Stimulated activated CD4-positive, alpha-beta T cell treated with anti-CD3 and anti-CD28 coated beads, Interleukin-4, amount 100 ng/mL, for 4 hours (primary cell): ENCODE results near the gene CORO7.

Experiments
- DNase-seq, 2 experiments: peaks; one replicate each; pipeline ENCODE4 v3.0.0-alpha.2; 2020

CORO7 gene

DNA sequence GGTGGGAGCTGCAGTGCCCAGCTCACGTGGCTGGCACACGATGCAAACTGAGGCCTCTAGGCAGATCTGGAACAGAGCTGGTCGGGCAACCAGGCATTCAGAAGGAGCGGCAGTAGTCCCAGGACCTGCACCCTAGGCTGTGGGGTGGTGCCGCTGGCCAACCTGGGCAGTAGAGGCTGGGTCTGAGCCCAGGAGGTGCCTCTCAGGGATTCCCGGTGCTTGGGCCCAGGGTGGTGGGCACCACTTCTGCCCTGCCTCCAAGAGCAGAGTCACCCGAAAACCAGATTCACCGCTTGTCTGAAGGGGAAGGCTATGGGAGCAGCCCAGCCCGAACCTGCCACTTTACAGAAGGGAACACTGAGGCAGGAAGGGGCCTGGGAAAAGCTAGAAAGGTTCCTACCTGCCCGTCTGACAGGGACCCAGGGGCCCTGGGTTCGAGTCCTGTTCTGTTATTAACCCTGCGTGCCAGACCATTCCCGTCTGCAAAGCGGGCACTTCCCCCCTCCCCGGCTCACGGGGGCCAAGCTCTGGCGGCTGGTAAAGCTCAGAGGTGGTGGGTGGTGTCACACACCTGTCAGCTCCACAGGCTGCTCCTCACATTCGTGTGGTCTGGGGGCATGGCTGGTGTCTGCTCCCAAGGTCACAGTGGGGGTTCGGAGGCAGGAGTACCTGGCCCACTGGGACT lies 83.6 kb downstream of the CORO7 start:
- DNase-seq = no peak

DNA sequence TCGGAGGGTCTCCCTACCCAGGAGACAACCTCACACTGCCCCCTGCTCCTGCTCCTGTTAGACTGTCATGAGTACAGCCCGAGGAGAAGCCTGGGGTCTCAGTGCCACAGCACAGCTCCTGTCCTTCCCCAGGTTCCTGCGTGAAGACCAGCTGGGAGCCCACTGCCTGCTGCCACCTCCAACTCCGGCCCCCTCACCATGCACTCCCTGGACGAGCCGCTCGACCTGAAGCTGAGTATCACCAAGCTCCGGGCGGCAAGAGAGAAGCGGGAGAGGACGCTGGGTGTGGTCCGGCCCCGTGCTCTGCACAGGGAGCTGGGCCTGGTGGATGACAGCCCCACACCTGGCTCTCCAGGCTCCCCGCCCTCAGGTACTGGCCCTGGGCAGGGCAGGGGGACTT lies 84.3 kb downstream of the CORO7 start:
- DNase-seq = no peak

DNA sequence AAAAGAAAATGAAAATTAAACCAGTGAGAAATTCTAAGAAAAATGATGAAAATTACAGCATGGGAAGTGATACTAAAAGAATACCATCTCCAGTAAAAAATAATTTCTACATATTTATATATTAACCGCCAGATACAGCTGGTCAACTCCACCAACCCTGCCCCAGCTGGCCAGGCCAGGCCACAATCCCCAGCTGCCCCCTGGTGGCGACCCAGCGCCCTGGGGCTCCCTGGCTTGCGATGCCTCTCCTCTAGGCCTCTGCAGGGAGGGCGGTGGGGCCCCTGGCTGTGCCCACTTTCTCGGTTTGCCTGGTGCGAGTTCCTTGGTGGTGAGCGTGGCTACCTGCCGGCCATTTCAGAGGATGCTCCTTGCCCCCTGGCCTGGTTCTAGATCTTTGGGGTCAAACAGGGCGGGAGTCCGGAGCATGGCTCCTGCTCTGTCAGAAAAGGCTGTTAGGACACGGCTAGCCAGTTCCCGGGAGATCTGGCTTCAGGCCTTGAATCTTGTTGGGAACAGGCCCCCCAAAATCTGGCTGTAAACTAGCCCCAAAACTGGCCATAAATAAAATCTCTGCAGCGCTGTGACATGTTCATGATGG lies 86.0 kb downstream of the CORO7 start:
- DNase-seq = peak; percentile 53 to 72

DNA sequence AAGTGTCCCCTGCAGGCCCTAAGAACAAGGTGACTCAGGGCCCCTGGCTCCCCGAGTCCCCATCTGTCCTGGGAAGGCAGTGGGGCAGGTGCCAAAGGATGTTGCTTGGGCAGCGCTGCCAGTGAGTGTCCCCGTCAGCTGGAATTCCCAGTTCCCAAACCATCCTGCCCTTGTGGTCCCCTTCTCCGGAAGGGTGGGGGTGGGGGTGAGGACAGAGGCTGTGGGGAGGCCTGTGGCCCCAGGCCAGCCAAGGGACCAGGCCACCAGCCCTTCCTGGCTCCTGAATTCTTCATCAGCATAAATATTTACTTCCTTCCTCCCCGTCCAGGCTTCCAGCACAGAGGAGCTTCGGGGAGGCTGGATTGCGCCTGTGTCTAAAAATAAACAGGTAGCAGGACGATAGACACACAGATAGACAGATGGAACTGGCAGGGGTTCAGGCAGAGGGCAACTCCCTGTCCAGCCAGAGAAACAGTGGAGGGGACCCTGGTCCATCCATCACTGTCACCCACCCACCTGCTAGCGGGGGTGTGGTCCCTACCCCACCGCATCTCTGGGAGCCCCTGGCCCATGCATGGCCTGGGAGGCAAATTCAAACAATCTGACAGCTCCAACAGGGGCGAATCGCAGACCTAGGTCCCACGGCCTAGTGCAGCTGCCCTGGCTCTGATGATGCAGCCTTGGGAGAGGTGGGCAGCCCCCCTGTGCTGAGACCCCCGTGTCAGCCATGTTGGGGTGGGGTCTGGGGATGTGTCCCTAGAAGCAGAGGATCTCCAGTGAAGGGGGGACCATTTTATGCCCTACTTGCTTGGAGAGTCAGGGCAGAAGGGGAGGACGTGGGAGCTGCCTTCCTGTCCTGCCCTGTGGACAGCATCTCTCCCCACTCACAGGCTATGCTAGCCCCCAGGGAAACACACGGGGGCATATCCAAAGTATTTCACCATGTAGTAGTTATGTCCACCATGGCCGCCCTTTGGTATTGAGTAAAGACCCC lies 87.3 kb downstream of the CORO7 start:
- no peak for DNase-seq

DNA sequence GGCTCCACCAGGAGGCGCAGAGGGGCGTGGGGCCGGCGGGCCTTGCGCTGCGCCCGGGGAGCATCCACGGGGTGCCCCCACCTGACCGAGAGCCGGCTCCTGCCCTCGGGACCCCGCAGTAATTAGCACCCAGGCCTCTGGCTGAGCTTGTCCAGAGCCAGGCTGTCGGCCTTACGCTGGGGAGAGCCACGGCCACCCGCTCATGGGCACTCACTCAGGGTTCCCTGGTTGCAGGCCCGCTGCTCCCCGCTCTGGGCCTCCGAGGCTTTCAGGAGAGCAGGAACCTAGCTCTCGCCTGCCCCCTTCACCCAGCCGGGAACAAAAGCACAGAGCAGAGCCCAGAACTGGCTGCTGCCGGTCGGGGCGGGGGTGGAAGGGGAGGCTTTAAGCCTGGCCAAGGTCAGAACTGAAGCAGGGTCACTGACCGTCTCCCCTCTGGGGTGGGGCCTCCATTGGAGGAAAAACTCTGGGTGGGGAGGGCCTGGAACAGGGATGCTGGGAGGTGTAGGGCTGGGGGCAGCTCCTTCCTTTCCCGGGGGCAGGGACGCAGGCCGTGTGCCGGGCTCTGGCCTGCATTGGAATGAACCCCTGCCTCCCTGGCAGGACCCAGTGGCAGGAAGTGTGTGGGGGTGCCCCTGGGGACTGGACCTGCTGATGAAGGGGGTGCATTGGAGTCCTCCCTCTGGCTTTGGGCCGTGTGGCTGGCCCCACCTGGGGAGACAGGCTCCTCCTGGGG lies 88.2 kb downstream of the CORO7 start:
- peak; percentile 50 to 53 for DNase-seq

DNA sequence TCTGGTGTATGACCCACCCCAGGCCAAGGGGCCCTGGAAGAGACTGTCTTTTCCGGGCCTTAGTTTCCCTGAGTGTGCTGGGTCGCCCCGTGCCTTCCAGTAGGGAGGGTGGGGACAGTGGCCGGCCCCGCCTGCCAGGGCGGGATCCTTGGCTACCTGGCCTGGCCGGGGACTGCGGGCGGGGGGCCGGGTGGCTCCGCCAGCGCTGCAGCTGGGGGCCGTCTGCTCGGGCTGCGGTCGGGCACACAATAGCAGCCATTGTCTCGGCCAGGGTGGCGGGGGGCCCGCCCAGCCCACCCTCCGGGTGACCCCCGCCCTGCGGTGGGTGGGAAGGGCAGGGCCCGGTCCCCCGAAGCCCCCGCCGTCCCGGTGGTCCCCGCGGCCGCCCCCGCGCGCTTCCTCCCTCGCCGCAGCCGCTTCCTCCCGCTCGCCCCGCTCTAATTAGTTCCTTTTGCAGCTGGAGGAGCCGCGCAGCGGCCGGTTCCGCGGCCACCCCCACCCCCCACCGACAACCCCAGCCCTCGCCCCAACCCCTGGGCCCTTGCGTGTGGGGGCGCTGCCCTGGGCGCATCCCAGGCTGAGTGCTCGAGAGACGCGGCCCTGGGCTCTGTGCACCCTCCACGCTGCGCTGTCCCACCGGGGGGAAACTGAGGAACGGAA lies 88.9 kb downstream of the CORO7 start:
- DNase-seq = no peak

DNA sequence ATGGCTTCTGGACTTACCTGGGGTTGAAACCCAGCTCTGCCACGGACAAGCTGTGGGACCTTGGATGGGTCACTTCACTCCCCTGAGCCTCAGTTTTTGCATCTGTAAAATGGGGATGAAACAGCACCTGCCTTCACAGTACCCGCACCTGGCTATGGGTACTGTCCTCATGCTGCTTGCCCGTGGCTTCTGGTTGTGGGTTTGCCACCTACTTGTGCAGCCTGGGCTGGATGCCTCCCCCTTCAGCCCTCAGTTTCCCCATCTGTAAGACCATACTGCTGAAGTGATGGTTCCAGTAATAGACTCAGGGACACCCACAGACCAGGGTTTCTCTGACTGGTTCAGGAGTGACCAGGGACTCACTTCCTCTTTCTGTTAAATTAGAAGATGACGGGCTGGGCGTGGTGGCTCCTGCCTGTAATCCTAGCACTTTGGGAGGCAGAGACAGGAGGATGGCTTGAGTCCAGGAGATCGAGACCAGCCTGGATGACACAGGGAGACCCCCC lies 91.1 kb downstream of the CORO7 start:
- DNase-seq = no peak

DNA sequence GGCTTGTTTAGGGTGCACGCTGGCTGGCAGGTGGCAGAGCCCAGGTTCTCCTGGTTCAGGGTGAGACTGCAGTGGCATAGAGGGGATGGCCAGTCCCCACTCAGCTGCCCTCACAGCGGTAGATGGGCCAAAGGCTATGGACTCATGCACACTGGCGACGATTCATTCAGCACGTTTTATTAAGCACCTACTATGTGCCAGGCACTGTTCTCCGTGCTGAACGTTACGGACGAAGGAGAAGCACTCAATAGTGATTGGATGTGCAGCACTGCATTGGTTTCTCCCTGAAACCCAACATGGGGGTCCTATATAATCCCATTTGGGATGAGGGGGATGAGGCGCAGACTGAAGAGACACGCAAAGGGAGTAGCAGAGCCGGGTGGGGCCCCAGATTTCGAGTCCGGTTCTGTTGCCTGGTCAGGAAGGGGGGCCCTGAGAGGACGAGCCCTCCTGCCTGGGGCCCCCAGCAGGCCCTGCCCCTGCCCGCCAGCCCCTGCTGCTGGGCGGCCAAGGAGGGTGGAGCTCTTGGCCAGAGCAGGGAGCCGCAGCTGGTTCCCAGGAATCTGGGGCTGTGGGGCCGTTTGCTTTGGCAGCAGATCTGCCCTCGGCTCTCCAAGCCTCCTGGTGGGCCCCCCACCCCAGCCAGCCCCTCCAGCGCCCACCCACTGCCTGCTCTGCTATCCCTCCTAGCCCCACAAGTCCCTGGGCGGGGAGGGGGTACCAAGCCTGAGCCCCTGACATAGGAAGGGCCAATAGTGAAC lies 91.7 kb downstream of the CORO7 start:
- DNase-seq = no peak

DNA sequence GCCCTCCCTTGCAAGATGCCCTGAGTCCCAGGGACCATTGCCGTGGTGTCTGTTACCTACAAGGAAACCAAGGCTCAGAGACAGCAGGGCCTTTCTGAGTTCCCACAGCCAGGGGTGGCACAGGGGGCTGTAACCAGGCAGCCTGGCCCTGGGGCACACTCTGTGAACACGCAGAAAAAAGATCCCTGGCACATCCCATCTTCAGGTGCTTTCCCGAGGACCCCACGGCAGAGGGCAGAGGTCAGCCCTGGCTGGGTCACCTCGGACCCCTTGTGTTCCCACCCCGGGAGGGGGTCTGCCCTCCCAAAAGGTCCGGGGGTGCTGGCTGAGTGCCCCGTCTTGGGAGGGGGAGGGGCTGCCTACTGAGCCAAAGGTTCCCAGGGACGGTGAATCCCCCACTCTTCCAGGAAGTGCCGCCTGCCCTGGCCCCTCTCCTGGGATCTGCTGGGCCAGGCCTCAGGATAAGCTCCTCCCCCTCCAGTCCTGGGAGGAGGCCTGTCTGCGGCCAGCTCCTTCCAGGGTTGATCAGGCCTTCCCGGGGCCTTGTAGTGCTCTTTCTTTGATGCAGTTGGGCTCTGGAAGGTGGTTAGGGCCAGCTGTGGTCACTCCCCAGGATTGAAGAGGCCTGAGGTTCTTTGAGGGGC lies 92.4 kb downstream of the CORO7 start:
- no peak for DNase-seq

DNA sequence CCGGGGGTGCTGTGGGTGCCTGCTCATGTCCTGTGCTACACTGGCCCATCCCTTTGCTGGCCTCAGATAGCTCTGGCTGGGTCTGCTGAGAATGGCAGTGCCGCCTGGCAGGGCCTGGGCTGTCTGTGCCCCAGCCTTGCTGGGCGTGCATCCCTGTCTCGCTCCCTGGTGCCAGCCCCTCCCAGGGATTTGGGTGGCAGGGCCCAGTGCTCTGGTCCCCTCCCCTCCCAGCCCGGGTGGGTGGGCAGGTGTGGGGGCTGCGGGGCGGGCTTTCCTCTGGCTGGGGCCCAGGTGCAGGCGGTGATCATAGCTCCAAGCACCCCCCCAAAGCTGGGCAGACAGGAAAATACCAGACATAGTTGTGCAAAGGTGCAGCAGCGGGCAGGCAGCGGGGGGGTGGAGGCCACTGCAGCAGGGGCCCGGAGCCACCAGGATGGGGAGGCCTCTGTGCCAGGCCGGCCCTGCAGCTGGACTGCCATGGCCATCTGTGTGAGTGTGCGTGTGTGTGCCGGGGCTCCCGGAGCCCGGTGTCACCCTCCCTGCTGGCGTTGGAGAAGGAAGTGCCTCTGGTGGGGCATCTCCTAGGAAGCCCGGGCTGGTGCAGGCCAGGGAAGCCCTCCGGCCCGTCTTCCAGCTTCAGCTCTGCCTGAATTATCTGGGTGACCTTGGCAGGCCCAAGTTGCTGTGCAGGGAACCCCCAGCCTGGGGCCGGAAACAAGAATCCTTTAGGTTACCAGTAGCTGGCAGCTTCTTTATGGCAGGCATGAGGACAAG lies 93.1 kb downstream of the CORO7 start:
- no peak for DNase-seq

DNA sequence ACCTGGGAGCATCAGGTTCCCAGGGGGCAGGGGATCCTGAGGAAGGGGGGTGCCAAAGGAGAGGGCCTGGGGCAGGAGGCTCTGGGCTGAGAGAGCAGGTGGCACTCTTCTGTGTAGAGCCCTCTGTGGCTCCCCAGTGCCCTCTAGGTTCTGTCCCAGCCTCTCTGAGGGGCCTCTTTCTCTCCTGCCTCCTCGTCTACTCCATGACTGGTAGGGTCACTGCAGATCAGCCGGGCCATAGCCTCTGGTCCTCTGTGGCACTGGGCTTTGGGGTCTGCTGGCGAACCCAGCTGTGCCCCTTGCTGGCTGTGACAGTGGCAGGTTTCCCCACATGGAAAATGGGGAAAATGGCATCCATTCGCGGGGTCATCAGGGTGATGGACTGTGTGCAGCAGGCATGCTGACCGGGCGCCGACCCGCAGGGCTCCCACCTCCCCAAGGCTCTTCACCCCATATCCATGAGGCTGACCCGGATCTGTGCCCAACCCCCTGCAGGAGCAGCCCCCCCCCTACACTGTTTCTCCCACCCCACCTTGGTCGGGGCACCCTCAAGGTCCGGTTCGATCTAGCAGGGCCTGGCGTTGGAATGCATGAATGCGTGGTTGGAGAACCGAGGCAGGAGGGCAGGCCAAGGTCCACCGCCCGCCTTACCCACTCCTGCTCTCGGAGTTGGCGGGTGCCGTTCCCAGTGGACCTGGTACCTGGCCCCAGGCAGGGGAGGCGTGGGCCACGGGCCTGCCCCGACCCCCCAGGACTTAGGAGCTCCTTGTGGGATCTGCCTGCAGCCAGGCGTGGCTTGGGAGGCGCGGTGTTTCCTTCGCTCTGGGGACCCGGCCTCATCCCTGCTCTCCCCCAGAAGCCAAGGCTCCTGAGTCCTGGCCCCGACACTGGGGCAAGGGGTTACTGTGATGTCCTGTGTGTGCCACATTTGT lies 94.0 kb downstream of the CORO7 start:
- no peak for DNase-seq

DNA sequence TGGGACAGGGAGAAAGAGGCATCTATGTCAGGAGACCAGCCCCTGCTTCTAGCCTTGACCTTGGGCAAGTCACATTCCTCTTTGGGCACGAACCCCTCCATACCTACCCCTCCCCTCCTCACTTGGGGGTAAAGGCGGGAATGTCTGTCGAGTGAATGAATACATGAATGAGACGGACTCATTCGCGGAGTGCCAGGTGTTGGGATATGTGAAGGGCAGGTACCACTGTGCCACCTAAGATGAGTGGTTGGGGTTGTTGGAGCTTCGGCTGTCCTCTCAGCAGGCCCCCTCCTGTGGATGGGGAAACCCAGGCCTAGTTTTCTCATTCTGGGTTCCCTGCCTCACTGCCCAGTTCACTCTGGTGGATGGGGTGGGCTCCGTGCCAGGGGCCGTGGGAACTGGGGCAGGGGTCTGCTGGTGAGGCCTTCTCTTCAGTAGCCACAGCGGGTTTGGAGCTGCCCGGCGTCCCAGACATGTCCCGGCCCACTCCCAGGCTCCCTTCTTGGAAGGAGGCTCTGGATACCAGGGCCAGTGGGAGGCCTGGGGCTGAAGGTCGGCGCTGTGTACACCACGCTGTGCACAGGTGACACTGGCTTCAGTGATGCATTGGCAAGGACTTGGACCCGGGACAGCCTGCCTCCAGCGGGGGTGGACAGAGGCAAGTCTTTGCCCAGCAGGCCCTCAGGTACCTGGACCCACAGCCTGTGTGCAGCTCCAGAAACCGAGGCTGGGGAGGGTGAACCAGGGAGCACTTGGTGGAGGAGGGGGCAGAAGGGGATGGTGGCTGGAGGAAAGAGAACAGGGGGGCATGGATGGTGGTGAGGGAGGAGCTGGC lies 94.9 kb downstream of the CORO7 start:
- DNase-seq = no peak

DNA sequence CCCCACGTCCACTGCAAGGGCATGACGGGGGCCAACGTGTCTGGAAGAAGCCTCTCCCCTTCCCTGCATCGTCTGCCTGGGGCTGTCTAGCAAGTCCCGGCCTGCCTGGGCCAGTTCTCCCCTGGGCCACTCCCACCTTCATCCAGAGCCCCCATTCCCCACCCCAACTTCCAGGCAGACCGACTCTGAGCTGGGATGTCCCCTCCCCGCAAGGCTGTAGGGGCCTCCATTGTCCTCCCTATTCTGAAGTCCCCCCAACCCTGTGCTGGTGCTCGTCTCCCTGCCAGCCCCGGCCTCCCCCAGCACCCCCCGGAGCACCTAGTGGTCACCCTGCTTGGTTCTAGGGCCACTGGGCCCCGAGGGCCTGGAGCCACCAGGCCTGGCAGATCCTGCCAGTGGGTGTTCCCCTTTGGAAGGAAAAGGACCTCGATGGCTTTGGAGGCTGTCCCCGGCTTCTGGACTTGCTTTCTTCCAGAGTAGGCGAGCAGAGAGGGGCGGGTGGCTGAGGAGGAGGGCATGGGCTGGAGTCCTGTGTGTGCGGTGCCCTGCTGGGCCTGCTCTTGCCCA lies 95.7 kb downstream of the CORO7 start:
- no peak for DNase-seq

DNA sequence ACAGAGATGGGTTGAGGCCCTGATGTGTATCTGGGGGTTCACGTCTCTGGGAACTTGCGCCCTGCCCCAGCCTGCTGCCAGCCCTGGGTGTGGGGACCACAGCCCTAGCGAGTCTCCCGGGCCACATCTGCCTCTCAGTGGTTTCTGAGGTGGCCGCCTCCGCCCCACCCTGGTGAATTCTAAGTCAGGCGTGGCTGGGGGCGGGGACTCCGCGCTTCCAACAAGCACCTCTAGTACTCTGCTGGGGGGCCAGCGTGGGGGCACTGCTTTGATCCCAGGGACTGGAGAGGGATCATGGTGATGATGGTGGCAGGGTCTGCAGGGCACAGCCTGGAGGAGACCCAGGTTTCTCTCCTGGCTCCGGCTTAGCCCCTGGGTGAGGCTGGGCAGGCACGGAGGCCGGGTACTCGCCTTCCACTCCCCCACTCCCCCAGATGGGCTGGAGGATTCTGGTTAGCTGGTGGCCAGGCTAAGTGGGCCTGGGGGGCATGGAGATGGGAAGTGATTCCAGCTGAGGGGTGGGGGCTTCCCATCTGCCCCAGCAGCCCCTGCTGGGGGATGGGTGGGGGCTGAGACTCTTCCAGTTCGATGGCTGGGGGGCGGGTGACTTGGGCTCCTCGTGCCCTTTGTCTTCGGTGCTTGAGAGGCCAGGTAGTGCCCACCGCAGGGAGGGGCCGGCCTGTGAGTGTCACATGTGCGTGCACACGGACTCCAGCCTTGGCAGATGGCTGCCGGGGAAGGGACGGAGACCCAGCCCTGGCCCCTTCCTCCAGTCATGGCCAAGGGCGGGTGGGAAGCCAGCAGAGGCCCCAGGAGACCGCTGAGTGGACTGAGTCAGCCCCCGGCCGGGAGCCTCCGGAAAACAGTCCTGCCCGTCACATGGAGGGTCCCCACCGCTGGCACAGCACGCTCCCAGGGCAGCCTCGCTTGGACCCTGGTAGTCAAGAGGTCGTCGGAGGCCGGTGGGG lies 96.7 kb downstream of the CORO7 start:
- peak; percentile 42 to 45 for DNase-seq

DNA sequence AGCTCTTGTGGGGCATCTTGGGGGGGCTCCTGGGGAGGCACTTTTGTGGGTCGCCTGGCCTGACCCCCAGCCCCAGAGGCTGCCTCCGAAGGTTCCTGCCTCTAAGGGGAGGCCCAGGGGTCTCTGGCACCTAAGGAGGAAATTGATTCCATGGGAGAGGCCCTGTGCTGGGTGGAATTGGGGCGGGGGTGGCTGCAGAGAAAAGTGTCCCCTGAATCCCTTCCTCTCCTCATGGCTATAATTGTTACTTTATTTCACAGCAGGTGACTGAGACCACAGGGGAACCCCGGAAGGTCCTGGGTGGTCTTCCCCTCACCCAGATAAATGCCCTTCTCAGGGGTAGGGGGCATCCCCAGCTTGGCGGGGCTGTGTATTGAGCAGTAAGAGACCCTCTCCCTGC lies 97.4 kb downstream of the CORO7 start:
- DNase-seq = no peak

DNA sequence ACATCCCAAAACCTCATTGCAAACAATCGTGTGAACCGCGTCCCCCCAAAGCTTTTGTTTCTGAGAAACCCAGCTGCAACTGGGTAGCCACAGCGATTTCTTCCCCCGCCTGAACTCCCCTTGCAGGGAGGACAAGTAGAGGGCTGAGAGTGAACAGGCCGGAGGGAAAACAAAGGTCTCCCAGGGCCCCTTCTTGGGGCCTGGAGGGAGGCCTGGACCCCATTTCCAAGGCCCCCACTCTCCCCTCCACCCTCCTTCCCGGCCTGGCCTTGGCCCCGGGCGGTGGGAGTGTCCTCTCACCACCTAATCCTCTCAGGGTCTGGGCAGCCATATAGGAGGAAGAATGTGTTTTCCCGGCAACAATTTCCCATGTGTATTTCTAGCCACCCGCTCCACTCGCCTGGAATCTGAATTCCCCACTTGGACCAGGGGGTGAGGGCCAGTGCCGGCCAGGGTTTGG lies 97.9 kb downstream of the CORO7 start:
- DNase-seq = no peak
